Measurements from ENCODE around the gene CPAMD8. TPM values are rescaled to one million over a fixed set of nuclear protein-coding genes. Genes with fewer than 3 reads are reported as not detected.
A peak's percentile ranks its signal among the peaks of the same experiment; 100 is the strongest.
"Not testable (repeated sequence)": the region's sequence is repeated elsewhere in the genome, so short reads cannot be mapped to it uniquely, and the experiment has no call there.

CPAMD8 gene
- total RNA-seq, 5 donors from 2014 or later (not counting 1 experiment from before 2014, with no cell fraction given): 2.1 to 6.2 (median 2.9) TPM

DNA sequence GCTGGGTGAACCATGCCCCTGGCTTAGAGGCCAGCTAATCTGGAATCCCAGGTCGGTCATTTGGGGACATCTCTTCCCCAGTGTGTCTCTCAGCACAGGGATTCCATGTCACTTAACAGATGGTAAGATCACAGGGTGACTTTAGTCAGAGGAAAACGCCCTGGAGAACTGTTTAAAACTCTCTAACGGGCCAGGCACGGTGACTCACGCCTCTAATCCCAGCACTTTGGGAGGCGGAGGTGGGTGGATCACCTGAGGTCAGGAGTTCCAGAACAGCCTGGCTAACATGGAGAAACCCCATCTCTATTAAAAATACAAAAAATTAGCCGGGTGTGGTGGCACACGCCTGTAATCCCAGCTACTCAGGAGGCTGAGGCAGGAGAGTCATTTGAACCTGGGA lies 1.7 kb downstream of the CPAMD8 start:
- POLR2A ChIA-PET; ATAC-seq (replicated peaks in 1 of 4); CTCF ChIA-PET; H3K9me3 ChIP-seq; H3K27ac ChIP-seq (ENCODE audit: low read length); H3K36me3 ChIP-seq (ENCODE audit: control insufficient read depth in 2 of 2, extremely low read depth in 1 of 2, insufficient read depth in 1 of 2, low read length in 1 of 2); DNase-seq; H3K27ac Mint-ChIP-seq; H3K4me3 ChIP-seq (ENCODE audit: control insufficient read depth in 1 of 2, extremely low read depth in 1 of 2, low read length in 1 of 2): not testable (repeated sequence)
- H3K4me3 Mint-ChIP-seq: peak overlapping the region in 1 of 3 donors; percentile 80
- H3K4me1 Mint-ChIP-seq: peaks cover 9 to 18% (median 9%) of the 10 kb centered on the region in 3 donors
- Histone ChIP-seq H3K4me1 (ENCODE audit: control insufficient read depth in 1 of 2, extremely low read depth in 1 of 2, insufficient read depth in 2 of 2, low read length in 2 of 2) (peaks cover 0 to 11% of the 10 kb centered on the region in 2 experiments), H3K27me3 (replicated peaks in 1 of 2; ENCODE audit: control insufficient read depth in 2 of 2, extremely low read depth in 1 of 2, insufficient read depth in 2 of 2, low read length in 1 of 2) (peaks cover 2 to 55% of the 10 kb centered on the region in 2 experiments)
- WGBS (ENCODE audit: insufficient coverage): 67% methylated on average over 1 of the region's 8 CpGs
- peaks cover 31 to 55% of the 10 kb centered on the region in 2 donors for H3K27me3 Mint-ChIP-seq
- H3K36me3 Mint-ChIP-seq: peaks cover 13% of the 10 kb centered on the region
- H3K9me3 Mint-ChIP-seq: peaks cover 4 to 19% (median 17%) of the 10 kb centered on the region in 3 donors

GRCh38 chr19:17023805-17024204 lies 2.8 kb downstream of the CPAMD8 start:
- peaks cover 13% of the 10 kb centered on the region for H3K36me3 Mint-ChIP-seq
- POLR2A ChIA-PET: no interaction called here

DNA sequence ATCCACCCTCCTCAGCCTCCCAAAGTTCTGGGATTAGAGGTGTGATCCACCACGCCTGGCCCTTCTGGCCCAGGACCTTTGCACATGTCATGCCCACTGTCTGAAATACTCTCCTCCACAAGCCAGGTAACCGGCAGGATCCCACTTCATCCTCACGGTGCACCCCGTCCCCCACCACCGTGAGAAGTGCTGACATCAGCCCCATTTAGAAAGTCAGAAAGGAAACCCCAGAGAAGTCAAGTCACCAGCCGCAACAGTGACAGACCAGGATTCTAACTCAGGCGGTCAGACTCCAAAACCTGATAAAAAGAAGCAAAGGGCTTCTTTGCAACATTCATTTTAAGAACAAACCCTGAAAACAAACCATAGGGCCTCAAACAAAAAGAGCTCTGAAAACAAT lies 3.9 kb downstream of the CPAMD8 start:
- Mint-ChIP-seq H3K4me1 (peaks cover 6 to 9% (median 9%) of the 10 kb centered on the region in 3 donors), H3K27ac (no peak overlapping the region), H3K36me3 (peaks cover 13% of the 10 kb centered on the region), H3K9me3 (peaks cover 4 to 19% (median 17%) of the 10 kb centered on the region in 3 donors), H3K27me3 (peaks cover 20 to 38% of the 10 kb centered on the region in 2 donors), H3K4me3 (no peak overlapping the region)
- Histone ChIP-seq H3K27me3 (replicated peaks in 1 of 2; ENCODE audit: control insufficient read depth in 2 of 2, extremely low read depth in 1 of 2, insufficient read depth in 2 of 2, low read length in 1 of 2) (peaks cover 0 to 43% of the 10 kb centered on the region in 2 experiments), H3K27ac (ENCODE audit: low read length) (no peak overlapping the region), H3K4me1 (ENCODE audit: control insufficient read depth in 1 of 2, extremely low read depth in 1 of 2, insufficient read depth in 2 of 2, low read length in 2 of 2) (peaks cover 0 to 11% of the 10 kb centered on the region in 2 experiments), H3K36me3 (ENCODE audit: control insufficient read depth in 2 of 2, extremely low read depth in 1 of 2, insufficient read depth in 1 of 2, low read length in 1 of 2) (no peaks in the 10 kb centered on the region), H3K9me3 (no peaks in the 10 kb centered on the region), H3K4me3 (ENCODE audit: control insufficient read depth in 1 of 2, extremely low read depth in 1 of 2, low read length in 1 of 2) (no peak overlapping the region)
- POLR2A ChIA-PET: interaction anchor here in 1 of 2 donors (0.6 kb wide), 1 partner anchor 377 kb away, joined by 7 read pairs; no protein-coding TSS in a partner anchor
- WGBS (ENCODE audit: insufficient coverage): 79% methylated on average over 5 of the region's 7 CpGs
- ATAC-seq (replicated peaks in 1 of 4) (no peak), DNase-seq (no peak)
- CTCF ChIA-PET: no interaction called here

More at GRCh38 chr19:17023805-17024204, 2.8 kb downstream of the CPAMD8 start:
- Mint-ChIP-seq H3K4me3 (no peak overlapping the region), H3K9me3 (peaks cover 4 to 19% (median 17%) of the 10 kb centered on the region in 3 donors), H3K27ac (no peak overlapping the region), H3K27me3 (peaks cover 29 to 48% of the 10 kb centered on the region in 2 donors), H3K4me1 (peaks cover 9 to 15% (median 9%) of the 10 kb centered on the region in 3 donors)
- ATAC-seq (replicated peaks in 1 of 4): no peak
- CTCF ChIA-PET: no interaction called here
- H3K36me3 ChIP-seq (ENCODE audit: control insufficient read depth in 2 of 2, extremely low read depth in 1 of 2, insufficient read depth in 1 of 2, low read length in 1 of 2): no peaks in the 10 kb centered on the region
- no peaks in the 10 kb centered on the region for H3K9me3 ChIP-seq
- H3K27me3 ChIP-seq (replicated peaks in 1 of 2; ENCODE audit: control insufficient read depth in 2 of 2, extremely low read depth in 1 of 2, insufficient read depth in 2 of 2, low read length in 1 of 2): peaks cover under 1 to 54% of the 10 kb centered on the region in 2 experiments
- H3K4me1 ChIP-seq (ENCODE audit: control insufficient read depth in 1 of 2, extremely low read depth in 1 of 2, insufficient read depth in 2 of 2, low read length in 2 of 2): peaks cover 0 to 11% of the 10 kb centered on the region in 2 experiments
- no peak overlapping the region for H3K4me3 ChIP-seq (ENCODE audit: control insufficient read depth in 1 of 2, extremely low read depth in 1 of 2, low read length in 1 of 2)
- no peak overlapping the region for H3K27ac ChIP-seq (ENCODE audit: low read length)
- DNase-seq: no peak
- 95% methylated on average over 2 of the region's 3 CpGs for WGBS (ENCODE audit: insufficient coverage)

- peaks cover 6 to 9% (median 7%) of the 10 kb centered on the region in 3 donors for H3K4me1 Mint-ChIP-seq
- Histone ChIP-seq H3K4me3 (ENCODE audit: control insufficient read depth in 1 of 2, extremely low read depth in 1 of 2, low read length in 1 of 2) (no peak overlapping the region), H3K9me3 (no peaks in the 10 kb centered on the region), H3K36me3 (ENCODE audit: control insufficient read depth in 2 of 2, extremely low read depth in 1 of 2, insufficient read depth in 1 of 2, low read length in 1 of 2) (no peaks in the 10 kb centered on the region), H3K27ac (ENCODE audit: low read length) (no peak overlapping the region), H3K27me3 (replicated peaks in 1 of 2; ENCODE audit: control insufficient read depth in 2 of 2, extremely low read depth in 1 of 2, insufficient read depth in 2 of 2, low read length in 1 of 2) (peaks cover 0 to 39% of the 10 kb centered on the region in 2 experiments), H3K4me1 (ENCODE audit: control insufficient read depth in 1 of 2, extremely low read depth in 1 of 2, insufficient read depth in 2 of 2, low read length in 2 of 2) (peaks cover 0 to 9% of the 10 kb centered on the region in 2 experiments)
- peaks cover 4 to 19% (median 17%) of the 10 kb centered on the region in 3 donors for H3K9me3 Mint-ChIP-seq
- H3K4me3 Mint-ChIP-seq: no peak overlapping the region
- peaks cover 20 to 35% of the 10 kb centered on the region in 2 donors for H3K27me3 Mint-ChIP-seq
- ChIA-PET POLR2A (no interaction called here), CTCF (interaction anchor here in 1 of 2 donors (0.6 kb wide), 1 partner anchor 21 kb away, joined by 17 read pairs; no protein-coding TSS in a partner anchor)
- H3K36me3 Mint-ChIP-seq: peaks cover 13% of the 10 kb centered on the region
- no peak overlapping the region for H3K27ac Mint-ChIP-seq
- 93% methylated on average over 7 of the region's 12 CpGs for WGBS (ENCODE audit: insufficient coverage)
- ATAC-seq (replicated peaks in 1 of 4): no peak
- no peak for DNase-seq
These were observed 4.6 kb downstream of the CPAMD8 start for GRCh38 chr19:17021793-17022590.

GRCh38 chr19:17021328-17021727 lies 5.3 kb downstream of the CPAMD8 start:
- no peak overlapping the region for H3K27ac Mint-ChIP-seq
- H3K4me1 Mint-ChIP-seq: peaks cover 6 to 9% (median 7%) of the 10 kb centered on the region in 3 donors
- POLR2A ChIA-PET: no interaction called here
- H3K4me3 Mint-ChIP-seq: no peak overlapping the region
- Histone ChIP-seq H3K9me3 (no peaks in the 10 kb centered on the region), H3K27me3 (replicated peaks in 1 of 2; ENCODE audit: control insufficient read depth in 2 of 2, extremely low read depth in 1 of 2, insufficient read depth in 2 of 2, low read length in 1 of 2) (peaks cover 0 to 38% of the 10 kb centered on the region in 2 experiments), H3K27ac (ENCODE audit: low read length) (no peak overlapping the region), H3K4me1 (ENCODE audit: control insufficient read depth in 1 of 2, extremely low read depth in 1 of 2, insufficient read depth in 2 of 2, low read length in 2 of 2) (peaks cover 0 to 9% of the 10 kb centered on the region in 2 experiments), H3K36me3 (ENCODE audit: control insufficient read depth in 2 of 2, extremely low read depth in 1 of 2, insufficient read depth in 1 of 2, low read length in 1 of 2) (no peaks in the 10 kb centered on the region), H3K4me3 (ENCODE audit: control insufficient read depth in 1 of 2, extremely low read depth in 1 of 2, low read length in 1 of 2) (no peak overlapping the region)
- ATAC-seq (replicated peaks in 1 of 4) (no peak), DNase-seq (no peak)
- CTCF ChIA-PET: no interaction called here
- peaks cover 13% of the 10 kb centered on the region for H3K36me3 Mint-ChIP-seq
- peaks cover 4 to 19% (median 17%) of the 10 kb centered on the region in 3 donors for H3K9me3 Mint-ChIP-seq
- whole genome bisulfite sequencing (ENCODE audit: insufficient coverage): 100% methylated on average over 1 of the region's 1 CpG
- peaks cover 20 to 34% of the 10 kb centered on the region in 2 donors for H3K27me3 Mint-ChIP-seq

DNA sequence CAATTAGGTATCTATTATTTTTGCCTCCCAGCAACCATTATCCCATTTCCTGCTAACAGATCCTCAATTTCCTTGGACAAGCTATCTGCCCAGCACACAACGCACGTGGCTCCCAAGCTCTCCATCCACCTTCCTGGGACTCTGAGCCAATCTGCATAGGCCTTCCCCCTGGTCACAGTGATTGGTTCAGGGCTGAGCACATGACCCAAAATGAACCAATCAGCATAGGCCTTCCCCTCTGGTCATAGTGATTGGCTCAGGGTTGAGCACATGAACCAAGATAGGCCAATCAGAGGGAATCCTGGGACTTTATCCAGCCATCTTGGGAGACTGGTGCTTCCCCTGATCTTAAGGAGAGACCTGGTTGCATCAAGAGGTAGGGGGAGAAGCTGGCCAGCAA lies 5.8 kb downstream of the CPAMD8 start:
- Histone ChIP-seq H3K36me3 (ENCODE audit: control insufficient read depth in 2 of 2, extremely low read depth in 1 of 2, insufficient read depth in 1 of 2, low read length in 1 of 2) (no peaks in the 10 kb centered on the region), H3K27me3 (replicated peaks in 1 of 2; ENCODE audit: control insufficient read depth in 2 of 2, extremely low read depth in 1 of 2, insufficient read depth in 2 of 2, low read length in 1 of 2) (peaks cover 0 to 33% of the 10 kb centered on the region in 2 experiments), H3K27ac (ENCODE audit: low read length) (no peak overlapping the region), H3K9me3 (no peaks in the 10 kb centered on the region), H3K4me3 (ENCODE audit: control insufficient read depth in 1 of 2, extremely low read depth in 1 of 2, low read length in 1 of 2) (no peak overlapping the region), H3K4me1 (ENCODE audit: control insufficient read depth in 1 of 2, extremely low read depth in 1 of 2, insufficient read depth in 2 of 2, low read length in 2 of 2) (peaks cover 0 to 4% of the 10 kb centered on the region in 2 experiments)
- WGBS (ENCODE audit: insufficient coverage): 94% methylated on average over 2 of the region's 2 CpGs
- no peak overlapping the region for H3K27ac Mint-ChIP-seq
- ChIA-PET CTCF (interaction anchor here in 1 of 2 donors (0.6 kb wide), 1 partner anchor 287 kb away, joined by 7 read pairs; no protein-coding TSS in a partner anchor), POLR2A (no interaction called here)
- H3K36me3 Mint-ChIP-seq: peaks cover 13% of the 10 kb centered on the region
- no peak for ATAC-seq (replicated peaks in 1 of 4)
- peaks cover 2 to 3% (median 3%) of the 10 kb centered on the region in 3 donors for H3K4me1 Mint-ChIP-seq
- peaks cover 4 to 19% (median 17%) of the 10 kb centered on the region in 3 donors for H3K9me3 Mint-ChIP-seq
- DNase-seq: no peak
- H3K27me3 Mint-ChIP-seq: peaks cover 16 to 29% of the 10 kb centered on the region in 2 donors
- no peak overlapping the region for H3K4me3 Mint-ChIP-seq
